Thoracic aorta (tissue), 2 donors: ENCODE data around the gene PODXL2. TPM values are rescaled to one million over a fixed set of nuclear protein-coding genes. Genes with fewer than 3 reads are reported as not detected.
A peak's percentile ranks its signal among the peaks of the same experiment; 100 is the strongest.

Experiments used
- ATAC-seq: fragments of 150-250 bp; one replicate; pipeline ENCODE4 v1.8.0; 2017; ENCODE audit warnings: low read depth; ENCODE audit not compliant: insufficient number of reproducible peaks, low FRiP score
- DNase-seq: peaks from one replicate; pipeline ENCODE4 v3.0.0-alpha.2; 2020; ENCODE audit warnings: low spot score
- H3K27ac ChIP-seq, 2 donors: fragments of 200-600 bp; sonication (generic); 1 replicate in 1 of 2; 2 replicates in 1 of 2; pipeline ENCODE4 v1.5.1; 2016; ENCODE audit warnings: mild to moderate bottlenecking in 2 of 2, moderate library complexity in 2 of 2
- H3K27me3 ChIP-seq: fragments of 200-600 bp; sonication (generic); replicated peaks from 2 replicates; pipeline ENCODE4 v1.6.0; 2016; ENCODE audit warnings: mild to moderate bottlenecking; ENCODE audit not compliant: insufficient read depth
- H3K36me3 ChIP-seq: fragments of 200-600 bp; sonication (generic); one replicate; pipeline ENCODE4 v1.5.1; 2016
- H3K4me1 ChIP-seq, 2 donors: fragments of 200-600 bp; sonication (generic); 1 replicate in 1 of 2; 2 replicates in 1 of 2; pipeline versions ENCODE4 v1.5.1 to v1.6.0; 2016; ENCODE audit warnings: low read depth in 2 of 2, mild to moderate bottlenecking in 1 of 2; ENCODE audit not compliant: control insufficient read depth in 1 of 2
- H3K4me3 ChIP-seq: fragments of 200-600 bp; sonication (generic); 2 replicates; pipeline ENCODE4 v1.5.1; 2016; ENCODE audit warnings: mild to moderate bottlenecking
- H3K9me3 ChIP-seq: fragments of 200-600 bp; sonication (generic); 2 replicates; pipeline ENCODE4 v1.5.1; 2016
- total RNA-seq, 2 donors: library from RNA; depleted of rRNA; stranded (reverse); fragments of >200 nt; gene quantifications; one replicate each; pipeline versions ENCODE4 v1.1.0 to v1.2.3, GENCODE V29; 2016
- TF ChIP-seq, protein P1 (sequence below): fragments of 200-600 bp; sonication (generic); IDR thresholded peaks from one replicate; pipeline ENCODE4 v1.5.1; 2019; ENCODE audit warnings: antibody characterized with exemption

The PODXL2 gene
- total RNA-seq, 2 donors from 2014 or later, result 2.8 to 7.8 TPM

GRCh38 chr3:127587876-127588275 is 41.1 kb upstream of the PODXL2 start:
- no peak for ATAC-seq
- TF ChIP-seq, protein P1, sequence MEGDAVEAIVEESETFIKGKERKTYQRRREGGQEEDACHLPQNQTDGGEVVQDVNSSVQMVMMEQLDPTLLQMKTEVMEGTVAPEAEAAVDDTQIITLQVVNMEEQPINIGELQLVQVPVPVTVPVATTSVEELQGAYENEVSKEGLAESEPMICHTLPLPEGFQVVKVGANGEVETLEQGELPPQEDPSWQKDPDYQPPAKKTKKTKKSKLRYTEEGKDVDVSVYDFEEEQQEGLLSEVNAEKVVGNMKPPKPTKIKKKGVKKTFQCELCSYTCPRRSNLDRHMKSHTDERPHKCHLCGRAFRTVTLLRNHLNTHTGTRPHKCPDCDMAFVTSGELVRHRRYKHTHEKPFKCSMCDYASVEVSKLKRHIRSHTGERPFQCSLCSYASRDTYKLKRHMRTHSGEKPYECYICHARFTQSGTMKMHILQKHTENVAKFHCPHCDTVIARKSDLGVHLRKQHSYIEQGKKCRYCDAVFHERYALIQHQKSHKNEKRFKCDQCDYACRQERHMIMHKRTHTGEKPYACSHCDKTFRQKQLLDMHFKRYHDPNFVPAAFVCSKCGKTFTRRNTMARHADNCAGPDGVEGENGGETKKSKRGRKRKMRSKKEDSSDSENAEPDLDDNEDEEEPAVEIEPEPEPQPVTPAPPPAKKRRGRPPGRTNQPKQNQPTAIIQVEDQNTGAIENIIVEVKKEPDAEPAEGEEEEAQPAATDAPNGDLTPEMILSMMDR, result no peak
- Histone ChIP-seq H3K4me3 (no peak overlapping the region), H3K36me3 (no peaks in the 10 kb centered on the region), H3K4me1 (peaks cover 25 to 49% of the 10 kb centered on the region in 2 donors), H3K27ac (no peak overlapping the region), H3K27me3 (no peaks in the 10 kb centered on the region), H3K9me3 (no peaks in the 10 kb centered on the region)
- DNase-seq, result no peak

DNA sequence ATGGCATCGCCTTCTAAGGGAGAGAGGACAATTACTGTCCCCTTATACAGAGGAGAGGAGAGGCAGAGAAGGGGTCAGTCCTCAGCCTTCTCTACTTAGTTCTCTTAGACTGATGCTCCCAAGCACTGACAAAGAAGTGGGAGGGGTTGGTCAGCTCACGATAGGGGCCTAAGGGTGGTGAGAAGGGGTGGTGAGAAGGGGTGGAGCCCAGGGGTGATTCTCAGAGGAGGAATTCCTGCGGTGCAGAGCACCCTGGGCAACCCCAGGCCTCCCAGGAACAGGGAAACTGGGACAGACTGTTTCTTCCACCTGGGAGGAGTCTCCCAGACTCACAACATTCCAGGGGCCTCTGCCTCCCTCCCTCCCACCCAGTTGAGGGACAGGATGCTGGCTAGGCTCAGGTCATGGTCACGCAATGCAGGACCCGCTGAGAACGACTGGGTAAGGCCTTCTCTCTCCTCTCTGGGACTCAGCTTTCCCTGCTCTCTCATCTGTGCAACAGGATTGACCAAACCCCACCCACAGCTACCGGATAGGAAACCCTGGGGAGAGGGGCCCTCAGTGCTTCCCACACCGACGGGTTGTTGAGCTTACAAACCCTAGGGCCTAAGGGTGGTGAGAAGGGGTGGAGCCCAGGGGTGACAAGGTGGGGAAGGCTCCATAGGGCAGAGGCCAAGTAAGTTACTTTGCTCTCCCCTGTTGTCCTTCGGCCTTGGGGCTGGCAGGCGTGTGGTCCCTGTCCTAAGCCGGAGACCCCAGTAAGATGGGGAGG is 40.0 kb upstream of the PODXL2 start:
- Histone ChIP-seq H3K27me3 (no peaks in the 10 kb centered on the region), H3K27ac (peak overlapping the region; percentile 88 to 90), H3K4me3 (peak overlapping the region; percentile 89), H3K9me3 (no peaks in the 10 kb centered on the region), H3K36me3 (no peaks in the 10 kb centered on the region), H3K4me1 (peaks cover 25 to 49% of the 10 kb centered on the region in 2 donors)
- no peak for ATAC-seq
- TF ChIP-seq, protein P1, result no peak
- no peak for DNase-seq

- ATAC-seq (no peak), DNase-seq (no peak)
- Histone ChIP-seq H3K27me3 (no peaks in the 10 kb centered on the region), H3K27ac (peak overlapping the region; percentile 88 to 90), H3K4me1 (peaks cover 25 to 49% of the 10 kb centered on the region in 2 donors), H3K9me3 (no peaks in the 10 kb centered on the region), H3K4me3 (peak overlapping the region; percentile 89), H3K36me3 (no peaks in the 10 kb centered on the region)
- TF ChIP-seq, protein P1, result no peak
These were observed 39.2 kb upstream of the PODXL2 start for GRCh38 chr3:127589600-127590281.

GRCh38 chr3:127590282-127590592 is 38.7 kb upstream of the PODXL2 start:
- ATAC-seq (peak; percentile 41), DNase-seq (no peak)
- H3K9me3 ChIP-seq, result no peaks in the 10 kb centered on the region
- peak overlapping the region; percentile 88 to 90 for H3K27ac ChIP-seq
- H3K36me3 ChIP-seq, result no peaks in the 10 kb centered on the region
- TF ChIP-seq, protein P1, result no peak
- H3K4me3 ChIP-seq, result peak overlapping the region; percentile 89
- H3K4me1 ChIP-seq, result peaks cover 25 to 47% of the 10 kb centered on the region in 2 donors
- H3K27me3 ChIP-seq, result no peaks in the 10 kb centered on the region

DNA sequence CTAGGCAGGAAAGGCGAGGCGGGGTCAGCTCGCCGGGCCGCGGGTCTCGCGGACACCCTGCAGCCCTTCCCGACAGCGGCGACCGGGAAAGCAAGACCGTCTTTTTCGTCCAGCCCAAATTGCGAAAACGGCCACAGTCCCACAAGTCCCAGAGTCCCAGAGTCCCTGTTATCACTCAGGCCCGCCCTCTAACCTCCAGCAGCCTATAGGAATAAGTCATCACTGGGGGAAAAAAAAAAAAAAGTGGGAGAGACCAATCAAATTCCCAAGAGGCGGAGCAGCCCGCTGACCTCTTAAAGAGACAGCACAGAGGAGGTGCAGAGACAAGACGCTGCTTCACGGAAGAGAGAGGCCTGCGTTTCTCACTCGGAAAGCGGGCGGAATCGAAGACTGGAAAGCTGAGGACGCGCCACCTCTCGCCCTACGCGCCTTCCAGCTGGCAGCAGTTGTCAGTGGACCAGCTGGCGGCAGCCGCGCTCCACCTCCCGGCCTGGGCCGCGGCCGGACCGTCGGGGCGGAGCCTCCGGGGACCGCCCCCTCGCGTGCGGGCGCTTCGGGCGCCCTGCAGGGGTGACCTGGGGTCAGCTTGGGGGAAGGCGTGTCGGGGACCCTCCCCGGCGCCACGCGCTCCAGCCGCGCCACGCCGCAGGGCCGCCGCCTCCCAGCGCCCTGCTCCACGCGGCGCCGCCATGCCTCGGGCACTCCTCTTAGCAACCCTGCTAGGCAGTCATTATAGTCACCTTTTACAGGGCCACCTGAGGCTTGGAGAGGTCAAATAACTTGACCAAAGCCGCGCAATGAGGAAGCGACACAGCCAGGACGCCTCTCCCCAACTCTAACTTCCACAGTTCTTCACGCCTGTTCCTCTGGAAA is 38.2 kb upstream of the PODXL2 start, which contains the start of gene TPRA1:
TSS of gene TPRA1 (minus strand) at position 141 of the 873 bp plus-strand sequence. CDS start 10,587 bp downstream, outside the sequence.
- Histone ChIP-seq H3K27ac (peak within 1 kb of the TSS; percentile 88 to 90), H3K36me3 (no peaks in the 10 kb centered on the region), H3K4me1 (peaks cover 25 to 41% of the 10 kb centered on the region in 2 donors), H3K9me3 (no peaks in the 10 kb centered on the region), H3K4me3 (peak within 1 kb of the TSS; percentile 89), H3K27me3 (no peaks in the 10 kb centered on the region)
- TF ChIP-seq, protein P1, result no peak
- peak; percentile 96 for ATAC-seq
- peak; percentile 91 for DNase-seq
